GM13976 (cell line): ENCODE data around the gene CAMK1D.
A peak's percentile ranks its signal among the peaks of the same experiment; 100 is the strongest.
"Not testable (repeated sequence)": the region's sequence is repeated elsewhere in the genome, so short reads cannot be mapped to it uniquely, and the experiment has no call there.

Experiments
- DNase-seq: peaks from one replicate; pipeline ENCODE4 v3.0.0; 2012; ENCODE audit warnings: low spot score
- CTCF ChIP-seq: IDR thresholded peaks from 2 replicates; pipeline ENCODE4 v1.5.1; 2012; ENCODE audit warnings: borderline replicate concordance, mild to moderate bottlenecking; ENCODE audit not compliant: insufficient read depth; ENCODE audit errors: extremely low read depth, missing control alignments, control extremely low read depth
- in situ Hi-C: fragments of 300-500 bp; cut with MboI; formaldehyde crosslinking; loops from one replicate; pipeline ENCODE4 v1.12.0; 2022; ENCODE audit warnings: low sequenced_read_pairs, mixed read lengths, inconsistent platforms; ENCODE audit not compliant: unreplicated experiment

CAMK1D gene

GRCh38 chr10:12332572-12333379, 16.6 kb upstream of the CAMK1D start:
- DNase-seq, result no peak
- TF ChIP-seq CTCF, result no peak
- in situ Hi-C loops, result no loop called here

- in situ Hi-C loops, result no loop called here
- peak; percentile 68 for DNase-seq
These were observed 15.8 kb upstream of the CAMK1D start for GRCh38 chr10:12333380-12334185.

GRCh38 chr10:12334186-12334530, 15.2 kb upstream of the CAMK1D start:
- no peak for DNase-seq
- TF ChIP-seq CTCF, result no peak
- in situ Hi-C loops, result no loop called here

More at GRCh38 chr10:12333380-12334185, 15.8 kb upstream of the CAMK1D start:
- TF ChIP-seq CTCF, result no peak

GRCh38 chr10:12335169-12335568, 14.2 kb upstream of the CAMK1D start:
- in situ Hi-C loops, DNase-seq: not testable (repeated sequence)

- TF ChIP-seq CTCF, result no peak
- no peak for DNase-seq
- in situ Hi-C loops, result no loop called here
These were observed 11.6 kb upstream of the CAMK1D start for GRCh38 chr10:12337453-12338372.

- in situ Hi-C loops, result no loop called here
These were observed 10.4 kb upstream of the CAMK1D start for GRCh38 chr10:12338981-12339380.

More at GRCh38 chr10:12338981-12339380, 10.4 kb upstream of the CAMK1D start:
- no peak for TF ChIP-seq CTCF
- no peak for DNase-seq
